Immature natural killer cell (primary cell): Measurements from ENCODE around the gene AEN. TPM values are rescaled to one million over a fixed set of nuclear protein-coding genes. Genes with fewer than 3 reads are reported as not detected.

Source experiments
- DNase-seq, 3 donors: peaks; one replicate each; pipeline ENCODE4 v3.0.0; 2022; ENCODE audit warnings: mixed read lengths in 1 of 3
- H3K27ac Mint-ChIP-seq, 6 donors: one replicate each; pipeline ENCODE4 v1.8.0; 2020; ENCODE audit warnings: mixed read lengths in 6 of 6, mild to moderate bottlenecking in 5 of 6, inconsistent platforms in 4 of 6, moderate library complexity in 3 of 6
- H3K27me3 Mint-ChIP-seq, 3 donors: one replicate each; pipeline ENCODE4 v1.8.0; 2020 to 2021; ENCODE audit warnings: low read depth in 3 of 3, mild to moderate bottlenecking in 3 of 3, mixed read lengths in 3 of 3, moderate library complexity in 3 of 3, inconsistent platforms in 1 of 3
- H3K36me3 Mint-ChIP-seq, 3 donors: one replicate each; pipeline ENCODE4 v1.8.0; 2020; ENCODE audit warnings: mixed read lengths in 3 of 3, inconsistent platforms in 2 of 3, mild to moderate bottlenecking in 2 of 3
- H3K4me1 Mint-ChIP-seq, 2 donors: one replicate each; pipeline ENCODE4 v1.8.0; 2020; ENCODE audit warnings: inconsistent platforms in 2 of 2, mild to moderate bottlenecking in 2 of 2, mixed read lengths in 2 of 2, moderate library complexity in 1 of 2
- H3K4me3 Mint-ChIP-seq, 5 donors: one replicate each; pipeline ENCODE4 v1.8.0; 2020; ENCODE audit warnings: mild to moderate bottlenecking in 5 of 5, mixed read lengths in 5 of 5, inconsistent platforms in 3 of 5, moderate library complexity in 3 of 5
- H3K9me3 Mint-ChIP-seq, 6 donors: one replicate each; pipeline ENCODE4 v1.8.0; 2020; ENCODE audit warnings: mild to moderate bottlenecking in 6 of 6, mixed read lengths in 6 of 6, inconsistent platforms in 4 of 6, moderate library complexity in 3 of 6
- polyA plus RNA-seq, 3 donors: library from polyadenylated mRNA; unstranded; fragments of 300-500 nt; fragmentation: Illumina TruSeq; gene quantifications; one replicate each; pipeline ENCODE4 v1.2.3, GENCODE V29; 2021

The AEN gene
- polyA plus RNA-seq, 3 donors from 2014 or later = 11.6 to 17.8 (median 12.1) TPM

GRCh38 chr15:88619796-88620195 lies 1.3 kb upstream of the AEN start:
- no peaks in the 10 kb centered on the region for H3K36me3 Mint-ChIP-seq
- no peak overlapping the region for H3K27ac Mint-ChIP-seq
- peaks cover 32 to 41% of the 10 kb centered on the region in 2 donors for H3K4me1 Mint-ChIP-seq
- DNase-seq = no peak
- H3K9me3 Mint-ChIP-seq = no peaks in the 10 kb centered on the region
- H3K27me3 Mint-ChIP-seq = peaks cover 2 to 10% (median 2%) of the 10 kb centered on the region in 3 donors
- H3K4me3 Mint-ChIP-seq = no peak overlapping the region

DNA sequence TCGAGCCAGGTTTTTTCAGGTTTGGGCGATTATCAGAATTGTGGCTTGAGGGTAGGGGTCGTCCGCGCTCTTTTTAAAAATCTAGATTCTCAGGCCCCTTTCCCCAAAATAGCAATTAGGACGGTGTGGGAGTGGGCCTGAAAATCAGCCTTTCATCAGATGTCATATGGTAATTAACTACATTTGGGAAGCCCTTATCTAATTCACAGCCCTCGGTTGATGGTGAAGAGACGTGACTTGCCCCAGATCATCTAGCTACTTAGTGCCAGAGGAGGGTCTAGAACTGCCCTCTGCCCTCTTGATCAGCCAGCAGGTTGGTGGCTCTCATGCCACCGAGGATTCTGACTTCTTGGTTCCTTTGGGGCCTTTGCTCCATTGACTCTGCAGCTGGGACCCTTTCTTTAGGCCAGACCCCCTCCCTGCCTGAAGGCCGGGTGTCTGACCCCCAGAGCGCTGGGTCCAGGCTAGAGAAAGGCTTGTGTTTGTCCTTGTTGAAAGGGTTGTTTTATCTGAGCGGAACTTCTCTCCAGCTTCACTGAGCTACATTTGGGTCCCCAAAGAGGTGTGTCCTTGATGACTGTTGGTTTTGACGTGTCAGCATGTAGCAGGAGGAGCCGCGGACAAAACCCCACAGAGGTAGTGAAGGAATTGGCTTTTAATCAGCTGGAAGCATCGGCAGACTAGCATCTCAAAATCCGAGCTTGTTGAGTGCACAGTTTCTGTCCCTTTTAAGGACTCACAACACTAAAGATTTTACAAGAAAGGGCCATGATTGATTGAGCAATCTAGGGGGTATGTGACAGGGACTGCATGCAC lies 857 bp downstream of the AEN start:
- peak in 2 of 3 donors; percentile 13 to 41 for DNase-seq
- H3K27me3 Mint-ChIP-seq = peaks cover 2 to 6% (median 2%) of the 10 kb centered on the region in 3 donors
- peaks cover 43 to 54% of the 10 kb centered on the region in 2 donors for H3K4me1 Mint-ChIP-seq
- H3K9me3 Mint-ChIP-seq = no peaks in the 10 kb centered on the region
- H3K27ac Mint-ChIP-seq = peak overlapping the region; percentile 72 to 92 (median 90)
- H3K36me3 Mint-ChIP-seq = no peaks in the 10 kb centered on the region
- peak overlapping the region; percentile 83 to 91 (median 88) for H3K4me3 Mint-ChIP-seq

GRCh38 chr15:88622605-88622975 lies 1.4 kb downstream of the AEN start:
- Mint-ChIP-seq H3K27ac (peak overlapping the region; percentile 72 to 92 (median 90)), H3K4me1 (peaks cover 49 to 60% of the 10 kb centered on the region in 2 donors), H3K9me3 (no peaks in the 10 kb centered on the region), H3K36me3 (peaks cover 1 to 5% (median 4%) of the 10 kb centered on the region in 3 donors), H3K27me3 (peaks cover under 1 to 6% (median 2%) of the 10 kb centered on the region in 3 donors), H3K4me3 (peak overlapping the region; percentile 83 to 91 (median 88))
- no peak for DNase-seq

GRCh38 chr15:88623061-88623460 lies 1.9 kb downstream of the AEN start:
- H3K4me3 Mint-ChIP-seq = peak overlapping the region; percentile 37 to 91 (median 88)

DNA sequence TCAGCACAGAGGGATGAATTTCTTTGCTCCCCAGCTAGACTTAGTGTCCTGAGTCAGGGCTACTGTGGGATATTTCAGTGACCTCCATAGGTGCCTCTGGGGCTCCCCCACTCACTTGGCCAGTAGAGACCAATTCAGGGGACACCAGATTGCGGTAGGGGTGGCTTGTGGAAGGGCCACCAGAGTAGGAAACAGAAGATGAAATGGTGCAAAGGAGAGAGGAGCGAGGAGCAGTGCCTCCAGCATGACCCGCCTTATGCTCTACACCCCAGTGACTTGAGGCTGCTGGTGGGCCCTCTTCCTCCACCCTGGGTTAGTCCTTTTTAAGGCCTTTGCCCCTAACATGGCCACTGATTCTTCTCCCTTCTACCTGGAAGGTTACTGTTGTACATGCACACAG lies 2.5 kb downstream of the AEN start:
- Mint-ChIP-seq H3K27ac (peak overlapping the region in 3 of 6 donors; percentile 11 to 91 (median 45)), H3K36me3 (peaks cover 3 to 8% (median 5%) of the 10 kb centered on the region in 3 donors), H3K4me1 (peaks cover 59 to 70% of the 10 kb centered on the region in 2 donors), H3K9me3 (no peaks in the 10 kb centered on the region), H3K27me3 (peaks cover 0 to 6% (median 2%) of the 10 kb centered on the region in 3 donors), H3K4me3 (peak overlapping the region in 2 of 5 donors; percentile 37 to 88)
- no peak for DNase-seq

More at GRCh38 chr15:88623061-88623460, 1.9 kb downstream of the AEN start:
- peaks cover 54 to 65% of the 10 kb centered on the region in 2 donors for H3K4me1 Mint-ChIP-seq
- H3K9me3 Mint-ChIP-seq = no peaks in the 10 kb centered on the region
- H3K27me3 Mint-ChIP-seq = peaks cover 0 to 6% (median 2%) of the 10 kb centered on the region in 3 donors
- peak overlapping the region; percentile 56 to 92 (median 68) for H3K27ac Mint-ChIP-seq
- no peak for DNase-seq
- H3K36me3 Mint-ChIP-seq = peaks cover 3 to 8% (median 5%) of the 10 kb centered on the region in 3 donors

GRCh38 chr15:88624156-88624970 lies 3.2 kb downstream of the AEN start:
- peaks cover 67 to 78% of the 10 kb centered on the region in 2 donors for H3K4me1 Mint-ChIP-seq

GRCh38 chr15:88624971-88625490 lies 3.9 kb downstream of the AEN start:
- peaks cover 3 to 12% (median 11%) of the 10 kb centered on the region in 3 donors for H3K36me3 Mint-ChIP-seq
- H3K27me3 Mint-ChIP-seq = peaks cover 0 to 7% (median 2%) of the 10 kb centered on the region in 3 donors
- no peak for DNase-seq
- H3K4me3 Mint-ChIP-seq = peak overlapping the region in 1 of 5 donors; percentile 68
- H3K4me1 Mint-ChIP-seq = peaks cover 73 to 84% of the 10 kb centered on the region in 2 donors
- H3K27ac Mint-ChIP-seq = peak overlapping the region; percentile 45 to 91 (median 83)
- no peaks in the 10 kb centered on the region for H3K9me3 Mint-ChIP-seq

More at GRCh38 chr15:88624156-88624970, 3.2 kb downstream of the AEN start:
- no peaks in the 10 kb centered on the region for H3K9me3 Mint-ChIP-seq
- H3K36me3 Mint-ChIP-seq = peaks cover 3 to 8% (median 5%) of the 10 kb centered on the region in 3 donors
- peak; percentile 63 to 71 (median 67) for DNase-seq
- H3K4me3 Mint-ChIP-seq = peak overlapping the region; percentile 27 to 68 (median 53)
- peak overlapping the region; percentile 45 to 91 (median 83) for H3K27ac Mint-ChIP-seq
- peaks cover 0 to 6% (median 2%) of the 10 kb centered on the region in 3 donors for H3K27me3 Mint-ChIP-seq

DNA sequence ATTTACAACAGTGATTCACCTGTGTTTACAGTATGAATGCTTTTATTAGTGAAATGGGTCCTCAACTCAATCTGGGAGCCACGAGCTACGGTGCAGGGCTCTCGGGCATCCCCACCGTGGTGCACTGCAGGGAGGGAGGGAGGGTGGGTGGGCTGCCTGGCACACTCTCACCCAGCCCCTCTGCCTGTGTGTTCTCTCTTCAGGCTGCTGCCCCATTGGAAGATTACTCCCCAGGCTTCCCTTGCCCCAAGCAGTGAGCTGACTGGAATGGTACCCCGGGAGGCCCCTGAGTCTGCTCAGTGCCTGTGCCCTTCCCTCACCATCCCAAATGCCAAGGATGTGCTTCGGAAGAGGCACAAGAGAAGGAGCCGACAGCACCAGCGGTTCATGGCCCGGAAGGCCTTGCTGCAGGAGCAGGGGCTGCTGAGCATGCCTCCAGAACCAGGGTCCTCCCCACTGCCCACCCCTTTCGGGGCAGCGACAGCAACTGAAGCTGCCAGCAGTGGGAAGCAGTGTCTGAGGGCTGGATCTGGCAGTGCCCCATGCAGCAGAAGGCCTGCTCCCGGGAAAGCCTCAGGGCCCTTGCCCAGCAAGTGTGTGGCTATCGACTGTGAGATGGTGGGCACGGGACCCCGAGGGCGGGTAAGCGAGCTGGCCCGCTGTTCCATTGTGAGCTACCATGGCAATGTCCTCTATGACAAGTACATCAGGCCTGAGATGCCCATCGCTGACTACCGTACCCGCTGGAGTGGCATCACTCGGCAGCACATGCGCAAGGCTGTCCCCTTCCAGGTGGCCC lies 5.0 kb downstream of the AEN start:
- no peak for DNase-seq
- Mint-ChIP-seq H3K9me3 (no peaks in the 10 kb centered on the region), H3K27ac (peak overlapping the region; percentile 27 to 92 (median 81)), H3K4me1 (peaks cover 78 to 90% of the 10 kb centered on the region in 2 donors), H3K27me3 (peaks cover 0 to 5% (median 0%) of the 10 kb centered on the region in 3 donors), H3K36me3 (peaks cover 3 to 13% (median 11%) of the 10 kb centered on the region in 3 donors), H3K4me3 (no peak overlapping the region)

DNA sequence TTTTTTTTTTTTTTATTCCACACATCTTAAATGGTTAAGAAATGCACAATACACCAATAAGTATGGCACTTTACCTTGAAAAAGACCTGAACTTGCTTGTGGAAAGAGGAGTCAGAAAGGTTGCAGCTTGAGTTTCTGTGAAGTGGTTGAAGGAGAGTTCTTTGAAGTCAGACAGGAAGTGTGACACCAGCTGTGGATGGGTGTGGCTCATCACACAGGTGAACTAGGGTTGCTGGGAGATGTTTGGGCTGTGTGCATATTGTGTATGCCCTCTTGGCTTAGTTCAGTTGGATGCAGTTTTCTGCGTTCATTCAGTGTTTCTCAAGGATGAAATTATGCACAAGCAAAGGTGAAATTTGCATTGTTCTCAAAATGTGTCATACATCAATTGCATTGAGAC lies 6.3 kb downstream of the AEN start:
- Mint-ChIP-seq H3K4me1 (peaks cover 76 to 88% of the 10 kb centered on the region in 2 donors), H3K4me3 (peak overlapping the region; percentile 26 to 81 (median 66)), H3K36me3 (peaks cover 3 to 13% (median 11%) of the 10 kb centered on the region in 3 donors), H3K9me3 (no peaks in the 10 kb centered on the region), H3K27ac (peak overlapping the region; percentile 61 to 92 (median 81)), H3K27me3 (peaks cover 0 to 7% (median 0%) of the 10 kb centered on the region in 3 donors)
- peak; percentile 33 to 45 (median 43) for DNase-seq

DNA sequence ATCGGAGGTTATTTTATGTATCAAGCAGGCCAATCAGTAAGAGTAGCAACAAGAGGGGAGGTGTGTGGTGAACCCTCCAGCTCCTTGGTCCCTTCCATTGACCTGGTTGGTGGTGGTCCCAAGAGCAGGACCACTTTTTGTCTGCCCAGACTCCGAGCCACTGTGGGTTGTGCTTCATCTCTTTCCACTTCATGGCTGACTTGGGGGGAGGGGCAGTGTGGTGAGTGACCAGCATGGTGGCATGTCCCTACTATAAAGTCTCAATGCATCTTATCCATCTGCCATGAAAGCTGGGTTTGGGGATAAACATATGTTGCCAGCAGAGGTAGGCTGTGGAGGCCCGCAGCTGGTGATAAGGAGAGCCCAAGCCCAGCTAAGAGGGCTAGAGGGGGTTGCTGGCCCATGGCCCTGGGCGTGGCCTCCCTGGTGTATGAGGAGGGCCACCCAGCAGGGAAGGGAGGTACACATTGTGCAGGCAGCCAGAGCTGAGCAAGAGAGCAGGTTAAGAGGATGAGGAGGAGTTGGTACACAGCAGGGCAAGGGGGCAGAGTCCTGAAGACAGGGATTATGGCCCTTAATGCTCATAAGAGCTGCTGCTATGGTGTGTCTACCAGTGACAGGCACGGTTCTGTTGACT lies 7.0 kb downstream of the AEN start:
- peaks cover 0 to 7% (median 0%) of the 10 kb centered on the region in 3 donors for H3K27me3 Mint-ChIP-seq
- peaks cover 69 to 81% of the 10 kb centered on the region in 2 donors for H3K4me1 Mint-ChIP-seq
- peaks cover 3 to 17% (median 11%) of the 10 kb centered on the region in 3 donors for H3K36me3 Mint-ChIP-seq
- H3K4me3 Mint-ChIP-seq = peak overlapping the region in 4 of 5 donors; percentile 17 to 81 (median 64)
- no peaks in the 10 kb centered on the region for H3K9me3 Mint-ChIP-seq
- peak overlapping the region; percentile 61 to 92 (median 81) for H3K27ac Mint-ChIP-seq
- DNase-seq = no peak

DNA sequence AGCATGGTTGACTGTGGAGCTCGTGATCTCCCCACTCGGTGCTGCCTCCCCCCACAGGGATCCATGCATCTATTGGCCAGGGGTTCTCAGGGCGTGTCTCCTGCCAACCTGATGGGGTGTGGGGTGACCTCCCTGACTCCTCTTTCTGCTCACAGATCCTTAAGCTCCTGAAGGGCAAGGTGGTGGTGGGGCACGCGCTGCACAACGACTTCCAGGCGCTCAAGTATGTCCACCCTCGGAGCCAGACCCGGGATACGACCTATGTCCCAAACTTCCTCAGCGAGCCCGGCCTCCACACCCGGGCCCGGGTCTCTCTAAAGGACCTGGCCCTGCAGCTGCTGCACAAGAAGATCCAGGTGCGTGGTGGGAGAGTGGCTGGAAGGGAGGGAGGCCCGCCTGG lies 7.9 kb downstream of the AEN start:
- H3K27ac Mint-ChIP-seq = peak overlapping the region; percentile 61 to 92 (median 74)
- H3K9me3 Mint-ChIP-seq = no peaks in the 10 kb centered on the region
- DNase-seq = no peak
- H3K27me3 Mint-ChIP-seq = peaks cover 0 to 5% (median 0%) of the 10 kb centered on the region in 3 donors
- peaks cover 68 to 72% of the 10 kb centered on the region in 2 donors for H3K4me1 Mint-ChIP-seq
- H3K4me3 Mint-ChIP-seq = no peak overlapping the region
- peaks cover 3 to 19% (median 11%) of the 10 kb centered on the region in 3 donors for H3K36me3 Mint-ChIP-seq

DNA sequence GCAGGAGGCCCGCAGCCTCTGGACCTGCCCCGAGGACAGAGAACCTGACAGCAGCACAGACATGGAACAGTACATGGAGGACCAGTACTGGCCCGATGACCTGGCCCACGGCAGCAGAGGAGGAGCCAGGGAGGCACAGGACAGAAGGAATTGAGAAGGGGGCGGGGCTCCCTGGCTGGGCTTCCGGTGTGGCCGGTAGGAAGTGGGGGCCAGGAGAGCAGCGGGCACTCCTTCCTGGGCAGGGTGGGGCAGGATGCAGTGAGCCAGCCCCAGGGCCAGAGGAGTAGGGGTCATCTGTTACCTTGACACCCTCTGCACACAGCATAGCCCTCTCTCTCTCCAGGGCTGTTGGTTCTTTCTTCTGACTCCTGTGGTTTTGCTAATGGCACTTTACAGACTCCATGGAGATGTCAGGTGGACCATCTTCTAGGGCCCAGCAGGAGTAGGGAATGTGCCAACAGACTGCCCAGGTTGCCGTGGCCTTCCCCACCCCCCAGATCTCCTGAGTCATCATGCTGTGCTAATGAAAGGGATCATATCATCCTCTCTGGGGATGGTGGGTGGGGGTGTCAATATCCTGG lies 9.1 kb downstream of the AEN start:
- H3K27me3 Mint-ChIP-seq = peaks cover 0 to 3% (median 0%) of the 10 kb centered on the region in 3 donors
- H3K9me3 Mint-ChIP-seq = no peaks in the 10 kb centered on the region
- H3K4me1 Mint-ChIP-seq = peaks cover 69 to 70% of the 10 kb centered on the region in 2 donors
- peak; percentile 19 to 37 (median 29) for DNase-seq
- peak overlapping the region; percentile 87 to 96 (median 92) for H3K27ac Mint-ChIP-seq
- H3K4me3 Mint-ChIP-seq = peak overlapping the region; percentile 38 to 72 (median 67)
- H3K36me3 Mint-ChIP-seq = peaks cover 3 to 19% (median 11%) of the 10 kb centered on the region in 3 donors
